Type B pancreatic cell (in vitro differentiated cells): ENCODE results near the gene CCDC157. TPM values are rescaled to one million over a fixed set of nuclear protein-coding genes. Genes with fewer than 3 reads are reported as not detected.
A peak's percentile ranks its signal among the peaks of the same experiment; 100 is the strongest.

Experiments used
- DNase-seq: peaks from one replicate; pipeline ENCODE4 v3.0.0; 2021; ENCODE audit warnings: mixed read lengths; ENCODE audit not compliant: unreplicated experiment; ENCODE audit errors: extremely low spot score
- H3K27ac Mint-ChIP-seq: 2 replicates; pipeline ENCODE4 v1.8.0; 2021; ENCODE audit warnings: mild to moderate bottlenecking, mixed read lengths
- H3K27me3 Mint-ChIP-seq: 2 replicates; pipeline ENCODE4 v1.8.0; 2021; ENCODE audit warnings: mixed read lengths
- H3K36me3 Mint-ChIP-seq: 2 replicates; pipeline ENCODE4 v1.8.0; 2021; ENCODE audit warnings: mixed read lengths
- H3K4me1 Mint-ChIP-seq: one replicate; pipeline ENCODE4 v1.8.0; 2021; ENCODE audit warnings: mixed read lengths; ENCODE audit not compliant: unreplicated experiment
- H3K4me3 Mint-ChIP-seq: 2 replicates; pipeline ENCODE4 v1.8.0; 2021; ENCODE audit warnings: mild to moderate bottlenecking, mixed read lengths
- H3K9me3 Mint-ChIP-seq: 2 replicates; pipeline ENCODE4 v1.8.0; 2021; ENCODE audit warnings: mixed read lengths
- CTCF ChIP-seq: fragments of 200-600 bp; sonication (generic); conservative IDR thresholded peaks from 2 replicates; pipeline ENCODE4 v1.5.0; 2021; ENCODE audit warnings: antibody characterized with exemption, mild to moderate bottlenecking
- total RNA-seq: library from RNA; stranded (reverse); gene quantifications from 2 replicates; pipeline ENCODE4 v1.2.1, GENCODE V29; 2021; ENCODE audit warnings: low replicate concordance

Gene CCDC157
- total RNA-seq, 1 donor from 2014 or later, result 9.4 TPM

- no peaks in the 10 kb centered on the region for H3K27me3 Mint-ChIP-seq
- H3K27ac Mint-ChIP-seq, result no peak overlapping the region
- no peaks in the 10 kb centered on the region for H3K9me3 Mint-ChIP-seq
- peaks cover 17% of the 10 kb centered on the region for H3K36me3 Mint-ChIP-seq
- TF ChIP-seq CTCF, result no peak
- no peak overlapping the region for H3K4me3 Mint-ChIP-seq
- no peak for DNase-seq
- peaks cover 17% of the 10 kb centered on the region for H3K4me1 Mint-ChIP-seq
Observed at GRCh38 chr22:30416403-30416802, 59.6 kb downstream of the CCDC157 start.

GRCh38 chr22:30416837-30417236 lies 60.0 kb downstream of the CCDC157 start:
- no peaks in the 10 kb centered on the region for H3K9me3 Mint-ChIP-seq
- H3K4me3 Mint-ChIP-seq, result no peak overlapping the region
- no peak for DNase-seq
- no peak for TF ChIP-seq CTCF
- peaks cover 21% of the 10 kb centered on the region for H3K4me1 Mint-ChIP-seq
- no peaks in the 10 kb centered on the region for H3K27me3 Mint-ChIP-seq
- peaks cover 17% of the 10 kb centered on the region for H3K36me3 Mint-ChIP-seq
- H3K27ac Mint-ChIP-seq, result no peak overlapping the region

GRCh38 chr22:30420347-30421125 lies 63.7 kb downstream of the CCDC157 start:
- no peak for TF ChIP-seq CTCF
- Mint-ChIP-seq H3K27me3 (no peaks in the 10 kb centered on the region), H3K9me3 (no peaks in the 10 kb centered on the region), H3K27ac (peak overlapping the region; percentile 24), H3K4me1 (peaks cover 29% of the 10 kb centered on the region), H3K36me3 (peaks cover 14% of the 10 kb centered on the region), H3K4me3 (no peak overlapping the region)
- DNase-seq, result no peak

DNA sequence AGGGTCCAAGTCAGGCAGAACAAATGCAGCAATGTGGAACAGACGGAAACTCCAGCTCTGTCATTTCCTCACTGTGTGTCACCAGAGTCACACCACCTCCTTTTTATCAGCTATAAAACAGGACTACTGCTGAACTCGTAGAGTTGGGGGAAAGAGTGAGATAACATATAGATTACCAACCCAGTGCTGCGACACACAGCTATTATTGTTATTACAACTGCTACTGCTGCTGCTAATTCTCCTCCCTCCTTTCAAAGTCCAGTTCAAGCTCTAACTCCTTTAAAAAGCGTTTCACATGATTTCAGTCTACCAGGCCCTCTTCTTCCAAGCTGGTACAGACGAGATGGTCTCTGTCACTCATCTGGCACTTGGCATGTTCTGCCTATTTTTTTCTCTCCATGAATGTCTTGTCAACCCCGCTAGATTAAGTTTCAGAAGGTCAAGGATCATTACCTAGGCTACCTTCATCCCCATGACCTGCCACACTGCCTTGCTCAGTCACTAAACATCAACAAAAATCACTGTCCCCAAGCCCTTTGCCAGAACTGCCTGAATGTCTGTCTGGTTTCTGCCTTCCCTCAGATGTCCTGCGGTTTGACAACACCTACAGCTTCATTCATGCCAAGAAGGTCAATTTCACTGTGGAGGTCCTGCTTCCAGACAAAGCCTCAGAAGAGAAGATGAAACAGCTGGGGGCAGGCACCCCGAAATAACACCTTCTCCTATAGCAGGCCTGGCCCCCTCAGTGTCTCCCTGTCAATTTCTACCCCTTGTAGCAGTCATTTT lies 65.1 kb downstream of the CCDC157 start:
- H3K36me3 Mint-ChIP-seq, result peaks cover 1% of the 10 kb centered on the region
- H3K4me3 Mint-ChIP-seq, result peak overlapping the region; percentile 97
- DNase-seq, result no peak
- no peaks in the 10 kb centered on the region for H3K27me3 Mint-ChIP-seq
- H3K4me1 Mint-ChIP-seq, result peaks cover 30% of the 10 kb centered on the region
- H3K27ac Mint-ChIP-seq, result peak overlapping the region; percentile 75
- no peaks in the 10 kb centered on the region for H3K9me3 Mint-ChIP-seq
- no peak for TF ChIP-seq CTCF

- Mint-ChIP-seq H3K27ac (peak overlapping the region; percentile 75), H3K4me1 (peaks cover 30% of the 10 kb centered on the region), H3K9me3 (no peaks in the 10 kb centered on the region), H3K27me3 (no peaks in the 10 kb centered on the region), H3K36me3 (no peaks in the 10 kb centered on the region), H3K4me3 (peak overlapping the region; percentile 97)
- TF ChIP-seq CTCF, result no peak
- DNase-seq, result no peak
Observed at GRCh38 chr22:30422481-30423300, 65.9 kb downstream of the CCDC157 start.
